Measurements from ENCODE around the gene SLC9C2.
"Not testable (repeated sequence)": the region's sequence is repeated elsewhere in the genome, so short reads cannot be mapped to it uniquely, and the experiment has no call there.

Gene SLC9C2

GRCh38 chr1:173572201-173572873 is 30.5 kb downstream of the SLC9C2 start:
- TF ChIP-seq, protein P1, sequence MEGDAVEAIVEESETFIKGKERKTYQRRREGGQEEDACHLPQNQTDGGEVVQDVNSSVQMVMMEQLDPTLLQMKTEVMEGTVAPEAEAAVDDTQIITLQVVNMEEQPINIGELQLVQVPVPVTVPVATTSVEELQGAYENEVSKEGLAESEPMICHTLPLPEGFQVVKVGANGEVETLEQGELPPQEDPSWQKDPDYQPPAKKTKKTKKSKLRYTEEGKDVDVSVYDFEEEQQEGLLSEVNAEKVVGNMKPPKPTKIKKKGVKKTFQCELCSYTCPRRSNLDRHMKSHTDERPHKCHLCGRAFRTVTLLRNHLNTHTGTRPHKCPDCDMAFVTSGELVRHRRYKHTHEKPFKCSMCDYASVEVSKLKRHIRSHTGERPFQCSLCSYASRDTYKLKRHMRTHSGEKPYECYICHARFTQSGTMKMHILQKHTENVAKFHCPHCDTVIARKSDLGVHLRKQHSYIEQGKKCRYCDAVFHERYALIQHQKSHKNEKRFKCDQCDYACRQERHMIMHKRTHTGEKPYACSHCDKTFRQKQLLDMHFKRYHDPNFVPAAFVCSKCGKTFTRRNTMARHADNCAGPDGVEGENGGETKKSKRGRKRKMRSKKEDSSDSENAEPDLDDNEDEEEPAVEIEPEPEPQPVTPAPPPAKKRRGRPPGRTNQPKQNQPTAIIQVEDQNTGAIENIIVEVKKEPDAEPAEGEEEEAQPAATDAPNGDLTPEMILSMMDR (IDR thresholded peaks at IDR 0.05; ENCODE audit: borderline replicate concordance, control extremely low read depth, extremely low read depth, insufficient read depth, missing control alignments) = no peak
- in situ Hi-C loops (cut with MboI; ENCODE audit: low sequenced_read_pairs, unreplicated experiment) = no loop called here
- DNase-seq (ENCODE audit: low spot score) = no peak

DNA sequence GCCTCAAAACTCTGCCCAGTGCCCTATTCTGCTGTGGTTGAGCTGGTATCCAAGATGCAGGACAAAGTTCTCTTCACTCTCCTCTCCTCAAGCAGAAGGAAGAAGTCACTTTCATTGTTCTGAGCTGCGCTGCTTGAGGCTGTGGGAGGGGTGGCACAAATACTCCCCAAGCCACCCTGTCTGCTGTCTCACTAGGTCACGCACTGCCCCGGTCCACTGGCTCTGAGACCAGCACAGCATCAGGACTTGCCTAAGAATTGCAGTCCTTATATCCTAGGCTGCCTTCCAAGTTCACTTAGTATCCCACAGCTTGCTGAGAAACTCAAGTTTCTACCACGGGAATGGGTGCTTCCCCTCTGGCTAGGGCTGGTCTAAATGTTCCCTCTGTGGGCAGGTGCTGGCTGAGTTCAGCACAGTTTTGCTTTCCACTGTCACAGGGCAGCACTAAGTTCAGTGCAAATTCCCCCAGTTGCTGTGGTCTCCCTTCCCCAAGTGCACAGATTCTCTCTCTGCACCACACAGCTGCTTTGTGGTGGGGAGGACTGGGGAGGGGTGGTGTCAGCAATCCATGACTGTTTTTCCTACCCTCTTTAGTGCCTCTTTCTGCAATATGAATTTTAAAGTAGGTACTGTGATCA is 32.4 kb downstream of the SLC9C2 start:
- no peak for DNase-seq (ENCODE audit: low spot score)
- in situ Hi-C loops (cut with MboI; ENCODE audit: low sequenced_read_pairs, unreplicated experiment) = no loop called here
- TF ChIP-seq, protein P1 (IDR thresholded peaks at IDR 0.05; ENCODE audit: borderline replicate concordance, control extremely low read depth, extremely low read depth, insufficient read depth, missing control alignments) = no peak

DNA sequence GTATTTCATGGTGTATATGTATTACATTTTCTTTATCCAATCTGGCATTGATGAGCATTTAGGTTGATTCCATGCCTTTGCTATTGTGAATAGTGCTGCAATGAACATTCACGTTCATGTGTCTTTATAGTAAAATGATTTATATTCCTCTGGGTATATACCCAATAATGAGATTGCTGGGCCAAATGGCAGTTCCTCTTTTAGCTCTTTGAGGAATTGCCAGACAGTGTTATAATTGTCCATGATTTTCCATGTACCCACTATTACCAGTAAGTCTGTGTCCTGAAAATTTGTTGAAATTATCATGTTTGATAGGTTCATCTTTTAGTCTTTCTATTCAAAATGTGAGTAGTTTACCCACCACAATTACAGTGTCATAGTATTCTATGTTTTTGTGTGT is 34.4 kb downstream of the SLC9C2 start:
- DNase-seq (ENCODE audit: low spot score) = no peak
- in situ Hi-C loops (cut with MboI; ENCODE audit: low sequenced_read_pairs, unreplicated experiment) = no loop called here
- TF ChIP-seq, protein P1 (IDR thresholded peaks at IDR 0.05; ENCODE audit: borderline replicate concordance, control extremely low read depth, extremely low read depth, insufficient read depth, missing control alignments) = no peak

DNA sequence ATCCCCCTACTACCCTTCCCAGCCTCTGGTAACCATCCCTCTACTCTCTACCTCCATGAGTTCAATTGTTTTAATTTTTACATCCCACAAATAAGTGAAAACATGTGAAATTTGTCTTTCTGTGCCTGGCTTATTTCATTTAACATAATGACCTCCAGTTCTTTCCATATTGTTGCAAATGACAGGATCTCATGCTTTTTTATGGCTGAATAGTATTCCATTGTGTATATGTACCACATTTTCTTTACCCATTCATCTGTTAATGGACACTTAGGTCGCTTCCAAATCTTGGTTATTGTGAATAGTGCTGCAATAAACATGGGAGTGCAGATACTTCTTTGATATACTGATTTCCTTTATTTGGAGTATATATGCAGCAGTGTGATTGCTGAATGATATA is 39.0 kb downstream of the SLC9C2 start:
- DNase-seq (ENCODE audit: low spot score); in situ Hi-C loops (cut with MboI; ENCODE audit: low sequenced_read_pairs, unreplicated experiment): not testable (repeated sequence)

- in situ Hi-C loops (cut with MboI; ENCODE audit: low sequenced_read_pairs, unreplicated experiment) = no loop called here
- TF ChIP-seq, protein P1 (IDR thresholded peaks at IDR 0.05; ENCODE audit: borderline replicate concordance, control extremely low read depth, extremely low read depth, insufficient read depth, missing control alignments) = no peak
- DNase-seq (ENCODE audit: low spot score) = no peak
Observed at GRCh38 chr1:173562813-173563212, 40.1 kb downstream of the SLC9C2 start.

- no peak for DNase-seq (ENCODE audit: low spot score)
- TF ChIP-seq, protein P1 (IDR thresholded peaks at IDR 0.05; ENCODE audit: borderline replicate concordance, control extremely low read depth, extremely low read depth, insufficient read depth, missing control alignments) = no peak
- in situ Hi-C loops (cut with MboI; ENCODE audit: low sequenced_read_pairs, unreplicated experiment) = no loop called here
Observed at GRCh38 chr1:173561263-173561662, 41.6 kb downstream of the SLC9C2 start.

- TF ChIP-seq, protein P1 (IDR thresholded peaks at IDR 0.05; ENCODE audit: borderline replicate concordance, control extremely low read depth, extremely low read depth, insufficient read depth, missing control alignments) = no peak
- in situ Hi-C loops (cut with MboI; ENCODE audit: low sequenced_read_pairs, unreplicated experiment) = no loop called here
- DNase-seq (ENCODE audit: low spot score) = no peak
Observed at GRCh38 chr1:173560285-173560880, 42.5 kb downstream of the SLC9C2 start.

Measured in GM13976 (cell line).